GM18519 (cell line): ENCODE data around the gene EDDM13.
"Not testable (repeated sequence)": the region's sequence is repeated elsewhere in the genome, so short reads cannot be mapped to it uniquely, and the experiment has no call there.

Experiments used
- ATAC-seq: cut with Tn5 transposase; IDR thresholded peaks from one replicate; pipeline ENCODE4 v1.9.1; 2021; ENCODE audit warnings: mild to moderate bottlenecking, moderate library complexity; ENCODE audit not compliant: unreplicated experiment, low FRiP score

The EDDM13 gene

GRCh38 chr19:56319991-56320390 lies 47.4 kb downstream of the EDDM13 start:
- no peak for ATAC-seq

- no peak for ATAC-seq
Observed at GRCh38 chr19:56321254-56321988, 48.9 kb downstream of the EDDM13 start.

- ATAC-seq, result no peak
Observed at GRCh38 chr19:56321989-56322440, 49.5 kb downstream of the EDDM13 start.

- ATAC-seq, result no peak
Observed at GRCh38 chr19:56324436-56324835, 51.9 kb downstream of the EDDM13 start.

- ATAC-seq, result no peak
Observed at GRCh38 chr19:56332695-56333094, 60.1 kb downstream of the EDDM13 start.

GRCh38 chr19:56333506-56333905 lies 61.0 kb downstream of the EDDM13 start:
- ATAC-seq, result no peak

- not testable (repeated sequence) for ATAC-seq
Observed at GRCh38 chr19:56335371-56335770, 62.8 kb downstream of the EDDM13 start.

GRCh38 chr19:56337077-56337476 lies 64.5 kb downstream of the EDDM13 start:
- ATAC-seq, result not testable (repeated sequence)

GRCh38 chr19:56339031-56339430 lies 66.5 kb downstream of the EDDM13 start:
- not testable (repeated sequence) for ATAC-seq

GRCh38 chr19:56341948-56342347 lies 69.4 kb downstream of the EDDM13 start:
- no peak for ATAC-seq

- no peak for ATAC-seq
Observed at GRCh38 chr19:56347163-56347778, 74.7 kb downstream of the EDDM13 start.

- ATAC-seq, result no peak
Observed at GRCh38 chr19:56348289-56348877, 75.8 kb downstream of the EDDM13 start.

GRCh38 chr19:56350416-56351045 lies 78.0 kb downstream of the EDDM13 start:
- ATAC-seq, result no peak

GRCh38 chr19:56351208-56351607 lies 78.7 kb downstream of the EDDM13 start:
- no peak for ATAC-seq

- ATAC-seq, result no peak
Observed at GRCh38 chr19:56355517-56355916, 83.0 kb downstream of the EDDM13 start.

GRCh38 chr19:56356944-56357343 lies 84.4 kb downstream of the EDDM13 start:
- ATAC-seq, result no peak
